NCI-H2029 treated with DMSO at 0.1 percent for 48 hours (cell line): ENCODE measurements around the gene PHKB.
"Not testable (repeated sequence)": the region's sequence is repeated elsewhere in the genome, so short reads cannot be mapped to it uniquely, and the experiment has no call there.

Experiments used
- DNase-seq: peaks from one replicate; lab custom pipeline; 2025; lab: John Stamatoyannopoulos, UW

Gene PHKB

DNA sequence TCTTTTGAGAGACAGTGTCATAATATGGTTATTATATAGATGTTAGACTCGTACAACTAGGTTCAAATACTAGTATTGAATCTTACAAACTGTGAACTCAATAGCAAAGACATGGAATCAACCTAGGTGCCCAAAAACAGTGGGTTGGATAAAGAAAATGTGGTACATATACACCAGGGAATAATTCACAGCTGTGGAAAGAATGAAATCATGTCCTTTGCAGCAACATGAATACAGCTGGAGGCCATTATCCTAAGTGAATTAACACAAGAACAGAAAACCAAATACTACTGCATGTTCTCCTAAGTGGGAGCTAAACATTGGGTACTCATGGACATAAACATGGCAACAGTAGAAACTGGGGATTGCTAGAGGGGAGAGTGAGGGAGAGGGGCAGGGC is 8.1 kb downstream of the PHKB start:
- no peak for DNase-seq

DNA sequence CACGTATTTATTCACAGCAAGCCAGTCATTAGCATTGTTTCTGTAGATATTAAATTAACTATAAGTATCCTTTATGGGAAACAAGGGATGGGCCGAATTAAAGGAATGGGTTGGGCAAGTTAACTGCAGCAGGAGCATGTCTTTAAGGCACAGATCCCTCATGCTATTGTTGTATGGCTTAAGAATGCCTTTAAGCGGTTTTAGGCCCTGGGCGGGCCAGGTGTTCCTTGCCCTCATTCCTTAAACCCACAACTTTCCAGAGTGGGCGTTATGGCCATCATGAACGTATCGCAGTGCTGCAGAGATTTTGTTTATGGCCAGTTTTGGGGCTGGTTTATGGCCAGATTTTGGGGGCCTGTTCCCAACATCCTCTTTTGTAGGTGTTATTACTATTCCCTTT is 9.1 kb downstream of the PHKB start:
- no peak for DNase-seq

DNA sequence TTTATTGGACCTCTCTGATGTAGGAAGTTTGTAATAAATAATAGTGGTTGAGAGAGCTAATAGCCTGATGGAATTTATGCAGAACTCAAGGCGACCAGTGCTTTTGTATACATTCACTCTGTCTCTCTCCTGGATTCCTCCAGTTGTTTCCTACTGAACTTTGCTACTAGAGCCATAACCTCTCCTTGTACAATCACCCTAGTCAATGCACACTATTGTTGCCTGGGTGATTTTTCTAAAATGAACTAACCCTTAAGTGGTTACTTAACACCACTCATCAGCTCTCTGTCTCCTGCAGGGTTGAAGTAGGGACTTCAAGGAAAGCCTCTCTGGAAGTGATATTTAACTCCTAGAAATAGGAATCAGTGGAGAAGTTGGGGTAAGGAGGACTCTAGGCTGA is 9.7 kb downstream of the PHKB start:
- DNase-seq = no peak

DNA sequence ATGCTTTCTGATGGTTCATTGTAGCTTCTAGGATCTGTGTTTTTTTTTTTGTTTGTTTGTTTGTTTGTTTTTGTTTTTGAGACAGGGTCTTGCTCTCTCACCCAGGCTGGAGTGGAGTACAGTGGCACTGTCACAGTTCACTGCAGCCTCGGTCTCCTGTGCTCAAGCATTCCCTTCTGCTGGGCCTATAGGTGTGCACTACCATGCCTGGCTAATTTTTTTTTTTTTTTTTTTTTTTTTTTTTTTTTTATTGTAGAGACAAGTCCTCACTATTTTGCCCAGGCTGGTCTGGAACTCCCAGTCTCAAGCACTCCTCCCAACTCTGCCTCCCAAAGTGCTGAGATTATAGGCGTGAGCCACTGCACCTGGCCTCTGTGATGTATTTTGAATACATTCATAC is 11.9 kb downstream of the PHKB start:
- DNase-seq = not testable (repeated sequence)

DNA sequence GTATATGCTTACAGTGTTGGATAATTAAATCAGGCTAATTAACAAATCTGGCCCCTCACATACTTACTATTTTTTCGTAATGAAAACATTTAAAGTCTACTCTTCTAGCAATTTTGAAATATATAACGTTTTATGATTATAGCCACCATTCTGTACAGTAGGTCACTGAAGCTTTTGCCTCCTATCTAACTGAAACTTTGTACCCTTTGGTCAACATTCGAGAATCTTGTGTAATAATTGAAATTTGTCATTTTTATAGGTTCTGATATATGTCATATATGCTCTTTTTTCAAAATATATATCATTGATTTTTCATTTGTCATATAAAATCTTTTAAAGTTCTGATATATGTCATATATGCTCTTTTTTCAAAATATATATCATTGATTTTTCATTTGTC is 12.7 kb downstream of the PHKB start:
- no peak for DNase-seq

DNA sequence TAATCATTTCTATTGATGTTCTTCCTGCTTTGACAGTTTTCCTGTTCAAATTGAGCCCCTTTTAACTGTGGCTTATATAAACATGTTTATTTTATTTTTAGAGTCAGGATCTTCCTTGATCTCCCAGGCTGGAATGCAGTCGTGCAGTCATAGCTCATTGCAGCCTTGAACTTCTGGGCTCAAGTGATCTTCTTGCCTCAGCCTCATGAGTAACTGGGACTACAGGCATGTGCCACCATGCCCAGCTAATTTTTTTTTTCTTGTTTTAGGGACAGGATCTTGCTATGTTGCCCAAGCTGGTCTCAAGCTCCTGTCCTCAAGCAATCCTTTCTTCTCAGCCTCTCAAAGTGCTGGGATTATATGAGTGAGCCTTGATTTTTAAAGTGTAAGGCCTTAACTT is 14.7 kb downstream of the PHKB start:
- DNase-seq = no peak

DNA sequence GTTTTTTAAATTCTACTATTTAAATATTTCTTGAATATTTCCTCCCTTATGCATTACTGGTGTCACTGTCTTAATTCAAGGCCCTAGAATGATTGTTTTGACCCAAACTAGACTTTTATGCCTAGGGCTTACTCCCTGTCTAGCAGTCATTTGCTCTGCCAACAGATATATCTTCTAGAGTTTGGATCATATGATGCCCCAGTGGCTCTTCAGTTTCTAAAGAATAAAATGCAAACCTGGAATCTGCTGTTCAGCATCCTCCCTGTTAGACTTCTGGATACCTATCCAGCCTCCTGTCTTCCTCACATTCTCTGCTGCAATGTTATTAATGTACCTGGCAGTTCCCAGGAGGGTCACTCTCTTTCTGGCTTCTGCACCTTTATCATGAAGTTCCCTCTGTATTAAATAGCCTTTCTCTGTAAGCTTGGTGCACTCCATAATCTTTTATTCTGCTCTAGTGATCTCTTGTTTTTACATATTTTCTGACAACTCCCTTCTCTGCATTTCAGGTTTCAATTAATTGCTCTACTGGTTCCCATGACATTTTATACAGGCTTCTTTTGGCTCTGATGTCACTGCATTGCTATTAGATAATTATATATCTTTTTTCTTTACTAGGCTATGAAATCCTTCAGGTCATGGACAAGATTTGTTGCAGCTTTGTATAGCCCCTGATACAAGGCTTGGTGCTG is 15.7 kb downstream of the PHKB start:
- DNase-seq = no peak

DNA sequence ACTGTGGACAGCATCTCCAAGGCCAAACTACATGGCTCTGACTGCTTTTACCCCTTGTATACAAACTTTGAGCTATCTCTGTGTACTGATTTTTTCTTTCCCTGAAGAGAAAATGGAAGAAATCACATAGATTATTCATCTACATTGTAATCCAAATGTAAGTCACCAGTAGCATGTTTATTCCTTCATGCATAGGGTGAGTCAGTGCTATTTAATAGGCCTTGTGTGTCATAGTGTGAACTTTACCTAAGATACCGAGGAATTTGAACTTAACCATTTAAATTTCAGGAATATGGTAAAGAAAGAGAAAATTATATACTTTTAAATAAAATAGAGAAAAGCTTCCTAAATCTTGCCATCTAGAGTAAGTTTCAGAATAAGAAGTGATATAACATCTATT is 16.5 kb downstream of the PHKB start:
- no peak for DNase-seq

DNA sequence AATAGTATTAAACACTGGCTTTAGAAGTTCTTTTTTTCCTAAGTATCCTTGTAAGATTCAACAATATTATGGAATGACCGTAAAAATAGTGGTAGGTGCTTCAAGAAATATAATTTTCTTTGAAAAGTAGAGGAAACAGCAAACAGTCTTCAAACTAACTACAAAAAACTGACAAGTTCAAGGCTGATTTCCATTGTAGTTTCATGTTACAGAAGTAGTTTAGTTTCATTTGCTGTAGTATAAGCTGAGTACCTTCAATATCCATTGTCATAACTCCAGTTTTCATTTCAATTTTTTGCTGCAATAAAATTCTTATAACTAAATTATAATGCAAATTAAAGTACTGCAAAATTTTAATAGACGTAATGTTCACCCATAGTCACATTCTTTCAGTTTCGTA is 19.3 kb downstream of the PHKB start:
- DNase-seq = no peak

DNA sequence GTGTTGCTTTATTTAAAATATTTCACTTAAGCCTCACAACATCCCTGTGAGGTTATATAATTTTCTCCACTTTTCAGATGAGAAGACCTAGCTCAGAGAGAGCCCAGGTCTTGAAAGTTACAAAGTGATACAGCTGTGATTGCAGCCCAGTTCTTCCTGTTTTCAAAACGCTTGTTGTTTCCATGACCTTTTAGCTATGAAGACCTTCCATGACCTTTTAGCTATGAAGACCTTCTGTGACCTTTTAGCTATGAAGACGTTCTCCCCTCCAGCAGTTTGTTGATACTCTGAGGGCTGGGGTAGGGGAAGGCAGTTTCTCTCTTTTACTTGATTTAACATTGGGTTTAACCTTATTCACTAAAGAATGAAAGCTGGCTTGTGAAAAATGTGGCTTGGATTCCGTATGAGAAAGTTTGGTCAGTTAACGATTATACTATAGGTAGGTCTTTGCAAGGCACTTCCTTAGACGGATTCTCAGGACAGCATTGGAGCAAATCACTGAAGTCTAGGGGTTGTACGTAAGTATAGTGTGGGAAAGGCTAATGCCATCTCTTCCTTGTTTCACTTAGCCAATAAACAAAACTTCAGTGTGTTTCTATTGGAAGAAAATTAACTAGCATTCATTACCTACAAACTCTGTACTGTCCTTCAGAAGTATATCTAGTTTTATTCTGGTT is 20.7 kb downstream of the PHKB start:
- DNase-seq = no peak

DNA sequence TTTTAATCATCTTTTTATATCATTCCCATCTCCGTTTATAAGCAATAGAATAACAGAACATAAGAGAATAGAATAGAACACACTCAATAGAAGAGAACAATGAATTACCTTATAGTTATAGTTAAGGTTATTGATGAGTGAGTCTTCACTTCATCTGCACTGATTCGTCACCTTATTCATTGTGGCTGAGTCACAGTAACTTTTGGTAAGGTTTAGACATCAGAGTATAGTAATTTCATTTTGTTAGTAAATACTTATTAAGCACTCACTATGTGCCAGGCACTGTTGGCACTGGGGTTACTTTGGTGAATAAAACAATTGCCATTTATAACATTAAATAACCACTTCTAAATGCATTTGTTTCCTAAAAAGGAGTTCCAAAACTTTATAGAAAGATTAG is 22.5 kb downstream of the PHKB start:
- DNase-seq = no peak

DNA sequence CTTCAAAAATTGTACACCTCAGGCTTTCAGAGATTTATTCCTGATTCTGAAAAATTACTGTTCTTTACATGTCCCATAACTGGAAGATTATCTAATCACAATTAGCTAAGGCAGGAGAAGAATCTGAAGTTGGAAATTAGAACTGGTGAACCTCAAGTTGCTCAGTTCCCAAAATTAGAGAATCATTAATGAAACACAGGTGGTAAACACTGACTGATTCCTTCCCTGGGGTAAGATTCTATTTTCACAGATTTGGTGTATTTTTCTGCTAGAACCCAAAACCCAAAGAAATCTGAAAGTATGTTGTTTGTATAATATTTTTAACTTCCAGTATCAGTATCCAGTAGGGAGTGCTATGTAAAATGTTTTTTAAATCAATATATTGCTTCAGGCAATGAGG is 25.7 kb downstream of the PHKB start:
- DNase-seq = no peak

DNA sequence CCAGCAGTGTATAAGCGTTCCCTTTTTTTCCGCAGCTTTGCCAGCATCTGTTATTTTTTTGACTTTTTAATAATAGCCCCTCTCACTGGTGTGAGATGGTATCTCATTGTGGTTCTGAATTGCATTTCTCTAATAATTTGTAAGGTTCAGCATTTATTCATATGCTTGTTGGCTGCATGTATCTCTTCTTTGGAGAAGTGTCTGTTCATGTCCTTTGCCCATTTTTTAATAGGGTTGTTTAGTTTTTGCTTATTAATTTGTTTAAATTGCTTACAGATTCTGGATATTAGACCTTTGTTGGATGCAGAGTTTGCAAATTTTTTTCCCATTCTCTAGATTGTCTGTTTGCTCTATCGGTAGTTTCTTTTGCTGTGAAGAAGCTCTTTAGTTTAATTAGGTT is 26.9 kb downstream of the PHKB start:
- DNase-seq = no peak

DNA sequence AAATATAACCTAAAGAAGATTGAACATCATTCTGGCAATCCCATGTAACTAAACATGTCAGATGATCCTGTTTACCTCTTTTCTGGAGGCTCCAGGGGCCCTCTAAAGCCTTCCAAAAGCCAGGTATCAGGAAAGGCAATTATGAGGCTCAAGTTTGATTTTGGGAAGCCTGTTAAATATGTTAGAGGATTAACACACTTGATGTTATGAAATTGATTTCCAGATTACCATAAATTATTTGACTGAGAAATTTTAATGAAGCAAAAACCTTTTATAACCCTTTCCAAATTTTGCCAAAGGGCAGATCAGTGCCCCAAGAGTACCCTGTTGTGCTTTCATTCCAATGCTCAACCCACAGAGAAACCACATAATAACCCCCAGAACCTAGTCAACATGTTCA is 29.3 kb downstream of the PHKB start:
- no peak for DNase-seq

DNA sequence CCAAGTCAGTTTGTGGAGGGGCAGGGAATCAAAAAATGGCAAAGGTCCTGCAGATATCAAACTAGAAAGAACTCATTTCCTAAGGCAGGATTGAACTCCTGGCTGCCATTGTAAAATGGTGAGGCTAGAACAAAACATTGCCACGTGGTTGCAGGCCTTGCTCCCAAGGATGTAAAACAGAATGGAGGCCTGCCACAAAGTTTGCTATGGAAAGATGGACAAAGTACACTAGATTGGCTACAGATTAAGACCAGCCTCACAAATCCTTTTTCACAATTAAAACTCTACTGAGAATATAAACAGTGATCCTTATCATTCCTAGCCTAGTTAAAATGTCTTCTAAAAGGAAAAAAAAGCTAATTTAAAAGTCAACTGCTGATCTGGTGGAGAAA is 30.9 kb downstream of the PHKB start:
- no peak for DNase-seq

DNA sequence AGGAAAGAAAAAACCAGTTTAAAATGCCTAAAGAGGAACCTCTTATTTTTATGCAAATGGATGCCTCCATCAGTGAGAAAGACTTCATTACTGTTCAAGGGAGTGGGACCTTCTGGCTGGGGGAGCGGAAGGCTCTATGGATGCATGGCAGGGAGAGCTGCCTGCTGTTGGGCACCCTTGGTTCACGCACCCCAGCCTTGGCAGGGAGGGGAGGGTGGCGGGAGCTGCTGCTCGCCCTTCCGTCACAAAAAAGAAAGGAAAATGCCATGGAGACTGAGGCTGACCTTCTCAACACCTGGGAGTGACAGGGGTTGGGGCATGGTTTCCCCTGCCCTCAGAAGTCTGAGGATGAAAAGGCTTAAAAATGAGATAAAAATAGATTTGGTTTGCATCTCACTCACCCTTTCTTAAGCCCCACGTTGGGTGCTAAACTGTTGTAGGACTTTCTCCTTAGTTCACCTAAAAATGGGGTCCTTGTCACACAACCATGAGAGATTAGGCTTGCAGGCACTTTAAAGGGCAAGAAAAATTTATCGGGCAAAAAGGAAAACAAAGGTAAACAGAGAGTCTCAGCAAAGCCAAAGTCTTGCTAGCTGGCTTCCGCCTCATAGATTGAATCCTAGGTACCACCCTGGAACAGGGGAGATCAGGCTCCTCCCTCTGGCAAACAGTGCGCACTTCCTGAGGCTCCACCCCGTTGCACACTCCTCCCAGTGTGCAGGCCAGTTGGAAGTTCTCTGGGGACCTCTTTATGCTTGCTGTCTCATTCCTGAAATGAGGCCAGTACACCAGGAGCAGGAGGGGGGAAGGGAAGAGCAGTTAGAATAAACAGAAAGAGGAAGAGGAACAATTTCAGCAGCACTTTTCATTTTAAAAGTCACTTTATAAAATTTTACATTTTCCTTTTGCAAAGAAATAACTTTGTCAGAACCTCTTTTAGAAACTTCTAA is 31.6 kb downstream of the PHKB start:
- no peak for DNase-seq

DNA sequence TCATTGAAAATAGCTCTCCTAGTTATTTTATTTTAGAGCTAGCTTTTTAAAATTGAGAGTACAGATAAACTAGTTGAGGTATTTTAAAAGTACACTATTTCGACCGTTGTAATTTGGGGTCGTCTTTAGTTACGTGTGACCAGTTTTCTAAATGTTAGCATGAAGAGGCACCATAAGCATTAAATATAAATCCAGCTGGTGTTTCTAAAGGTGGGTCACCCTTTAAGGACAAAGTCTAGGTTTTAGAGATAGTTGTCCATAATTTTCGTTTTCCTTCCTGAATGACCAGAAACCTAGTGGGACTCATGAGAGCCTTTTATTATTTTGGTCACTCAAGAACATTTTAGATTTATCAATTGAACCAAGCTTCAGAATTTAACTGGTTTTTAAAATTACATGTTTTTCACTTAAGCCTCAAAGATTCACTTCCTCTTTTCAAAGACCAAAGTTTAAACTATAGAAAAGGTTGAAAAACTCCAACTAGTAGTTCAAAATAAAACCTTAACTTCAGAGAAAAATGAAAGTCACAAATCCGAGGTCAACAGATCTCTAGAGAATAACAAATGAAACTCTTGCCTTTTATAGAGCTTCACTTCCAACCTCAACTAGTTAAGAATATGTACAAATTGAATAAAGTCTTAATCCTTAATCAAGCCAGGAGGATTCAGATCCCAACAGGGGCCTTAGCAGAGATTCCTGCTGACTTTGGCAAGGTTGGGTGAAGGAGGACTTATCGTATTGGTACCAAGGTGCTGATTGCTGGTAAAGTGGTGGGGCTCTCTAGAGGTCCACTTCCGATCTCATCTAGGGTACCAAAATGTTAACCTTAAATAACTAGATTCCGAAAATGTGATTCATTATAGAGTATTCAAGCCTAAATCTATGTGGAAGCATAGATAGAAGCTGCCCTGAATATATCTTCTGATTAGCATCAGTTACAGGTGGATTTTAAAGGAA is 32.5 kb downstream of the PHKB start:
- DNase-seq = no peak

DNA sequence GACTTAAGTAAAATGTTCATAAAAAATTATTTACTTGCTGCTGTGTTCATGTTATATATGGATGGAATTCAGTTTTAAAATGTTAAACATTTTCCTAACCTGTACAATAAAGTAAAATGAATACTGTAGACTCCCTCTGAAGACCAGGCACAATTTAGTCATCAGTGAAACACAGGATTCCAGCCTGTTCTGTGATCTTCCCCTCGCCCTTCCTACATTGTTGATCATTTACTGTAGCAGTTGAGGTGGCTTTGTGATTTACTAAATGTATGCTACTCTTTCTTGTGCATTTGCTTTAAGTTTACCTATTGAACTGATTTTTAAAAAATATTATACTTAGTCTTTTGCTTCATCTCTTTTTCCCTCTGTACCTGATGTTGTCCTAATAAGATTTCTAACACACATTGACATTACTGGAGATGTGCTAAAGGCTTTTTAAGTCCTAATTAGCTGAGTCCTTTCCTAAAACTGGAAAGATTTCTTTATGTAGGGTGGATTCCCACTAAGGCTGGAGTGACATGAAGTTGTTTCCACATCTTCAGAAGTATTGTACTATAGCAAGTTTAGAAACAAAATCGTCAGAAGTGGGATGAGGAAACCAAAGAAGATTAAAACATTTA is 38.1 kb downstream of the PHKB start:
- no peak for DNase-seq

DNA sequence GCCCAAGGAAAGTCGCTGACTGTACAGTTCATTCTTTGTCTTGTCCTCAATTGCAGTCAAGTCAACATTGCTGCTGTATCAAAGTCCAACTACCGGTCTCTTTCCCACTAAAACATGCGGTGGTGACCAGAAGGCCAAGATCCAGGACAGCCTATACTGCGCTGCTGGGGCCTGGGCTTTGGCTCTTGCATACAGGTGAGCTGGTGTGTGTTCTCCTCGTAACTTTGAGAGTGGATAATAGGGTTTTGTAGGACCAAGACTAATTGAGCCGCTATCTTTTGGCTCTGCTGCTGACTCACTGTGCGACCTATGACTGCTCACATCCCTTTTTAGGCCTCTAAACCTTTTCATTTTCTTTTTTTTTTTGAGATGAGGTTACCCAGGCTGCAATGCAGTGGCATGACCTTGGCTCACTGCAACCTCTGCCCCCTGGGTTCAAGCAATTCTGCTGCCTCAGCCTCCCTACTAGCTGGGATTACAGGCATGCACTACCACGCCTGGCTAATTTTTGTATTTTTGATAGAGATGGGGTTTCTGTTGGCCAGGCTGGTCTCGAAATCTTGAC is 38.7 kb downstream of the PHKB start:
- DNase-seq = no peak

DNA sequence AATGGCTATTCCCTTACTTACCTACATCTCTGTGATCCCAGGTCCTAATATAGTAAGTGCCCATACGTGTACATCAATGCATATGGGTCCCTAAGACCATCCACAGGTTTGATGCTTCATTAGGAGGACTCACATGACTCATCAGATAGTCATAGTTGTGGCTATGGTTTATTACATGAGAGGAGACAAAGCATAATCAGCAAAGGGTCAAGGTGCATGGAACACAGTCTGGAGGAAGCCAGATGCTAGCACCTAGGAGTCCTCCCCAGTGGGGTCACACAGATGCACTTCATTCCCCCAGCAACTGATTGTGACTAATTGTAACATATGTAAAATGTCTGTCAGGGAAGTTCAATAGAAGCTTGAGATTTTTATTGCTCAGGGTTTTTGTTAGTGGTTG is 42.8 kb downstream of the PHKB start:
- no peak for DNase-seq

DNA sequence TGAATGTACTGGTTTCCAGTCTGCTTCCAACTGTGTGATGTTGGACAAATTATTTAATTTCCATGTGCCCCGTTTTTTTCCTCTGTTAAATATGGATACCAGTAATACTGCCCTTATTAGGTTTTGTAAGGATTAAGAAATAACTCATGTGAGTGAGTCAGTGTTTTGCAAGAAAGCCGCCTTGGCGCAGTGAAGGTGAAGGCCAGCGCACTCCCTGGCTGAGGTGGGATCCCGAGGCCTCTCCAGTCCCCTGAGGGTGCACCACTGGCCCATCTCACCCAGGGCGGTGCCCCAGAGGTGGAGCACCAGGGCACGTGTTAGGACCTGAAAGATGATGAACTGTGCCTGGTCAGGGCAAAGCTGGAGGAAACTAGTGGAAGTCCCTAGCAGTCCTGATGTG is 43.5 kb downstream of the PHKB start:
- DNase-seq = no peak
